ENCODE measurements around the gene IDH3A.

The IDH3A gene

GRCh38 chr15:78192826-78193594 lies 43.8 kb downstream of the IDH3A start:
- no peak for TF ChIP-seq CTCF (conservative IDR thresholded peaks at IDR 0.05; ENCODE audit: control insufficient read depth, insufficient read depth, low read depth, low read length)
- H3K4me3 ChIP-seq (ENCODE audit: control insufficient read depth, low read depth, low read length) = no peak overlapping the region
- no peak for DNase-seq (ENCODE audit: low read depth)

DNA sequence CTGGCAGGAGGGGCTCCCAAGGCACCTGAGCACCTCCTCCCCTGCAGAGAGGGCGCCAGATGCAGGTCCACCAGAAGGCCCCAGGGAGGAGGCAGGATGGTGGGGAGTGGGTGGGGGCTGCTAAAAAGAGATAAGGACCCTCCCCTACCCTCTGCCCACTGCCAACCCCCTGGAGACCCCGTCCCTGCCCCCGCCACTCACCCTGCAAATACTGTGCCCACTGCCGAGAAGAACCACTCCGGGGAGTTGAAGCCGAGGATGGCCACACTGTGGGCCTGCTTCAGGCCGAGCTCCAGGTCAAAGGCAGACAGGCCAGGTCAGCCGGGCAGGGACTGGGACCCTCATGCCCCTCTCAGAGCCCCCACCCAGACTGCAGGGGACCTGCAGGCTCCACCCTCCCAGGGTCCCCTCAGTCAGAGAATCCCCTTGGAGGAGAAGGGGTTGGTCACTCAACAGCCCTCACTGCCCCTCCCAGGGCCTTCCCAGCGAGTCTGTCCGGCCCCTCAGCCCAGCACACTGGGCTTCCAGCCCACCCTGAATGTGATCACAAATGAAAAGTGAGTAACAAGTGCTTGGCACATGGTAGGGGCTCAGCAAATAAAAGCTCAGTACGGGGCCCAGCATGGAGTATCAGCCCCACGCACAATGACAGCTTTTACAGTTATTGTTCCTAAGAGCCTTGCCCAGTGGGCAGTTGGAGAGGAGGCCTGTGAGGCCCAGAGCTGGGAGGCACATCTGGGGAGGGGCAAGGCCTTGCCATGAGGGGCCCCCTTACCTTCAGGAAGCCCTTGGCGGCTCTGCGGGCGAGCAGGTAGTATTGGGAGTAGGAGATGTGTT lies 44.8 kb downstream of the IDH3A start:
- no peak for TF ChIP-seq CTCF (conservative IDR thresholded peaks at IDR 0.05; ENCODE audit: control insufficient read depth, insufficient read depth, low read depth, low read length)
- H3K4me3 ChIP-seq (ENCODE audit: control insufficient read depth, low read depth, low read length) = no peak overlapping the region

DNA sequence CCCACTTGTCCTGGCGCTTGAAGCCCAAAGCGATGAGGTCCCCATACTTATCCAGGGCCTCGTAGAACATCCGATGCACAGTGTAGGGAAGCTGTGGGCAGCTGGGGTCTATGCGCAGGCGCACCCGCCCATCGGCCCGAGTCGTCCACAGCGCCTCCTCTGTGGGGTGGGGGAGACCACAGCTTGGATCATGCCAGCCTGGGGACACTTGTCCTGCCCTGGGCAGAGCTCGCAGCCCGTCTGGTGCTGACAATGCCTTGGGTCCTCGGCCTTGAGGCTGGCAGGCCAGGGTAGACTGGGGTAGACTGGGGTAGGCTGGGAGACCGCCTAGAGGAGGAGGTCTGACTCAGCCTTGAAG lies 45.4 kb downstream of the IDH3A start:
- no peak overlapping the region for H3K4me3 ChIP-seq (ENCODE audit: control insufficient read depth, low read depth, low read length)
- DNase-seq (ENCODE audit: low read depth) = no peak
- no peak for TF ChIP-seq CTCF (conservative IDR thresholded peaks at IDR 0.05; ENCODE audit: control insufficient read depth, insufficient read depth, low read depth, low read length)

More for the DNA sequence above, 44.8 kb downstream of the IDH3A start:
- DNase-seq (ENCODE audit: low read depth) = no peak

DNA sequence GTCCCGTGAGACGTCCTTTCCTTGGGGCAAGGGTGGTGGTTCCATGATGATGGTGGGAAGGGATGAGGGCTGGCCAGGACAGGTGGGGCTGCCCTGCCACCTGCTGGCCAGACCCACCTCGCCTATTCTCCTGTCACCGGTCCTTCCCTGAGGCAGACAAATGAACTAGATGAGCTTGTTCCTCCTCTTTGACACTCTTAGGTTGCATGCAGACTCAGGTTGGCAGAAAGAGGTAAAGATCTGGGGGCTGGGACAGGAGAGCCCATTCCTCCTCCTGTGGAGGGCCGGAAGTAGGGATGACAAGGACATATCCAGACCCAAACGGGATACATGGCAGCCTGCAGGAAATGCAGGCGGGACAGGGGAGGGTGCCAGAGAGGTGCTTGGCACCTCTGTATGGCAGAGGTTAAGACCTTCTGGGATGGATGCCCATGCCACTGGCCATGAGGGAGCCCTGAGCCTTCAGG lies 46.6 kb downstream of the IDH3A start:
- DNase-seq (ENCODE audit: low read depth) = no peak
- no peak overlapping the region for H3K4me3 ChIP-seq (ENCODE audit: control insufficient read depth, low read depth, low read length)
- peak; percentile 58 for TF ChIP-seq CTCF (conservative IDR thresholded peaks at IDR 0.05; ENCODE audit: control insufficient read depth, insufficient read depth, low read depth, low read length)

GRCh38 chr15:78197632-78198031 lies 48.5 kb downstream of the IDH3A start:
- TF ChIP-seq CTCF (conservative IDR thresholded peaks at IDR 0.05; ENCODE audit: control insufficient read depth, insufficient read depth, low read depth, low read length) = no peak
- DNase-seq (ENCODE audit: low read depth) = no peak
- H3K4me3 ChIP-seq (ENCODE audit: control insufficient read depth, low read depth, low read length) = no peak overlapping the region

DNA sequence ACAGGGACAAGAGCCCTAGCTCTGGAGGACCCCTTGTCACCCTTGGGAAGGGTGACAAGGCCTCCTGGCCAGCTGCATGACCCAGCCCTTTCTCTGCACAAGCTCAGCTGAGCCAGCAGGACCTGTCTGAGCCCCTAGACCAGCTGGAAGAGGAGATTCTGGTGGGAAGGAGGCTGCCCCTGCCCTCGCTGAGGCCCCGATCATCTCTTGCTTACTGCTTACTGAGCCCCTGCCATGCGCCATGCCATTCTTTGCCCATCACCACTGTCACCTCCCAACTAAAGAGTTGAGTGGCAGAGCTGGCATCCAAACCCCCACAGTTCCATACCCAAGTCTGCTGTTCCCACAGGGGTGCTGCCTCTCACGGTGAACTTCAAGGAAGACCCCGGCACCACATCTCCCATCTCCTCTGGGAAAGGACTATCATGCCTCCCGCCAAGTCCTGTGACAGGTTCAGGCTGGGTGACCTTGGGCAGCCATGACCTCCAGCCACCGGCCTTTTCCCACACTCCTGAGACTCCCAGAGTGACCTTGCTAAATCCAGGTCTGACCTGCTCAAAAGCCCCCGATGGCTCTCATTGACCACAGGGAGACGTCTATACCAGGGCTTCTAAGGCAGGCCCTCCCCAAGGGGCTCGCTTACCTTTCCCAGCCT lies 51.2 kb downstream of the IDH3A start:
- no peak for DNase-seq (ENCODE audit: low read depth)
- no peak for TF ChIP-seq CTCF (conservative IDR thresholded peaks at IDR 0.05; ENCODE audit: control insufficient read depth, insufficient read depth, low read depth, low read length)
- no peak overlapping the region for H3K4me3 ChIP-seq (ENCODE audit: control insufficient read depth, low read depth, low read length)

All from fibroblast of mammary gland (primary cell).